Heart right ventricle (tissue), 16 donors: ENCODE results near the gene MAP3K2. TPM values are rescaled to one million over a fixed set of nuclear protein-coding genes. Genes with fewer than 3 reads are reported as not detected.

Experiments used
- ATAC-seq, 8 donors: fragments of 200-7000 bp; cut with Tn5 transposase; one replicate each; pipeline ENCODE4 v1.9.1; 2020; ENCODE audit warnings: mild to moderate bottlenecking in 8 of 8, moderate library complexity in 8 of 8, moderate number of reproducible peaks in 1 of 8
- DNase-seq, 2 donors: peaks; one replicate each; pipeline ENCODE4 v3.0.0-alpha.2; 2020
- H3K27ac ChIP-seq, 10 donors: fragments of 200-600 bp; sonication (generic) in 2 of 10; one replicate each; pipeline versions ENCODE4 v1.5.0 to v1.8.0; 2020 to 2022; ENCODE audit warnings: mild to moderate bottlenecking in 3 of 10
- H3K27me3 ChIP-seq, 7 donors: fragments of 200-600 bp; one replicate each; pipeline ENCODE4 v1.8.0; 2021 to 2022; ENCODE audit warnings: mild to moderate bottlenecking in 2 of 7
- H3K36me3 ChIP-seq, 9 donors: fragments of 200-600 bp; sonication (generic) in 1 of 9; one replicate each; pipeline versions ENCODE4 v1.5.0 to v1.8.0; 2020 to 2022; ENCODE audit warnings: mild to moderate bottlenecking in 2 of 9
- H3K4me1 ChIP-seq, 9 donors: fragments of 200-600 bp; sonication (generic) in 1 of 9; one replicate each; pipeline versions ENCODE4 v1.5.0 to v1.8.0; 2020 to 2022; ENCODE audit warnings: mild to moderate bottlenecking in 4 of 9
- H3K4me3 ChIP-seq, 10 donors: fragments of 200-600 bp; sonication (generic) in 2 of 10; one replicate each; pipeline versions ENCODE4 v1.5.0 to v1.8.0; 2020 to 2022; ENCODE audit warnings: mild to moderate bottlenecking in 7 of 10, moderate library complexity in 2 of 10
- H3K9me3 ChIP-seq, 11 donors: fragments of 200-600 bp in 10 of 11; sonication (generic) in 2 of 11; one replicate each; pipeline versions ENCODE4 v1.5.0 to v1.8.0; 2013 to 2022; ENCODE audit warnings: mild to moderate bottlenecking in 2 of 11, control low read depth in 1 of 11, moderate library complexity in 1 of 11
- CTCF ChIP-seq, 9 donors: fragments of 200-600 bp; sonication (generic) in 2 of 9; IDR thresholded peaks; one replicate each; pipeline versions ENCODE4 v1.5.0 to v1.8.0; 2021 to 2022; ENCODE audit warnings: antibody characterized with exemption in 9 of 9, mild to moderate bottlenecking in 5 of 9, moderate library complexity in 1 of 9
- WGBS, 2 donors: extraction: QIAGEN DNeasy Blood & Tissue Kit; methylation state at CpG; one replicate each; pipeline ENCODE4 v1.1.7; 2013; ENCODE audit warnings: inconsistent platforms in 1 of 2; 5-methylcytosine and 5-hydroxymethylcytosine counted together
- intact Hi-C, 10 donors: fragments of 100-400 bp; cut with DNase I; formaldehyde crosslinking; loops; one replicate each; pipeline versions ENCODE4 v1.11.1 to v1.14.2; 2022
- polyA plus RNA-seq, 2 donors: library from polyadenylated mRNA; stranded (reverse); fragments of 200-250 nt; gene quantifications; one replicate each; pipeline ENCODE4 v1.2.3, GENCODE V29; 2013
- total RNA-seq, 10 donors: library from RNA; stranded (reverse); fragmentation: NEBNext Ultra II Directional in 3 of 10; extraction: Animal tissue kit (Norgen Biotek cat#: 25700) in 3 of 10; gene quantifications; one replicate each; pipeline versions ENCODE4 v1.2.1 to v1.2.4, GENCODE V29; 2021 to 2023
- donor health status: Arrhythmogenic right ventricular cardiomyopathy.
- donor health status: ischemic (EF 13 %, LVEDD 7.1; RV severe dilation, severe dysfunction).
- donor health status: healthy with polysubstance abuse.
- donor health status: DM: no; HTN: yes; CAD: no.
- donor health status: DM: no; HTN: no; CAD: no.
- donor health status: ischemic (EF 25% LVEDD 6.9; RV normal size, moderate dysfunction).
- donor health status: ischemic (EF 25% LVEDD 5.7; RV mildly dilated, moderate dysfunction).
- donor health status: healthy.
- donor health status: DM: yes; HTN: yes; CAD: no.
- donor health status: Ischemic cardiomyopathy.
- donor health status: ischemic (EF 35%, LVEDD 5.7; RV mildly dilated, moderate dysfunction).
- donor health status: nonischemic (EF 11% LVEDD 7.7; RV severe dilation, severe dysfunction).
- donor health status: DM: yes; HTN: yes; CAD: no.
- donor health status: PGD.
- donor health status: ischemic (EF 29% LVEDD 5.4; RV normal size, mild dysfunction).
- donor health status: nonischemic (EF 23%, LVEDD 6.1; RV moderate dilation, normal function).

Gene MAP3K2
- total and polyA plus RNA-seq, 12 donors, result 2.9 to 30.9 (median 25.2) TPM

DNA sequence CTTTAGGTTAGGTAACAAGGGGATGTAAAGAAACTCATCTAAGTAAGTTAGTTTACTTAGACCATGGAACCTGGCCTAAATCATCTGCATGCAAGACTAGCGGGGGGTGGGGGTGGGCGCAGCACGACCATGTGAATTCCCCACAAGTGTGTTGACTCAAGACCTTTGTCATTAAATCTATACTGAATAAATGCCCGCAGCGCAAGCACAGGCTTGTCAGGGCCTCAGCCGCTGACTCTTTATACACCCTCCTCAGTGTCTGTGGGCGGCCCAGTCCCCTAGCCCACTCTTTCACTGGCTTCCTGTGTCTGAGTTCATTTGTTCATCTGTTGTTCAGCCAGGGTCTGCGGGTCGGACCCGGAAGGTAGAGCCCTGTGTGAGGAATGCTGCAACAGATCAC lies 17.8 kb downstream of the MAP3K2 start:
- Histone ChIP-seq H3K36me3 (peaks cover 0 to 5% (median 0%) of the 10 kb centered on the region in 9 donors), H3K9me3 (peaks cover 0 to 33% (median 12%) of the 10 kb centered on the region in 11 donors), H3K27me3 (no peaks in the 10 kb centered on the region), H3K4me1 (peaks cover 0 to 39% (median 15%) of the 10 kb centered on the region in 9 donors), H3K27ac (no peak overlapping the region), H3K4me3 (no peak overlapping the region)
- ATAC-seq (no peak), DNase-seq (no peak)
- no peak for TF ChIP-seq CTCF (IDR thresholded peaks at IDR 0.05)
- intact Hi-C loops, result no loop called here
- WGBS, 2 donors, result 98% methylated on average over 10 of the region's 10 CpGs

DNA sequence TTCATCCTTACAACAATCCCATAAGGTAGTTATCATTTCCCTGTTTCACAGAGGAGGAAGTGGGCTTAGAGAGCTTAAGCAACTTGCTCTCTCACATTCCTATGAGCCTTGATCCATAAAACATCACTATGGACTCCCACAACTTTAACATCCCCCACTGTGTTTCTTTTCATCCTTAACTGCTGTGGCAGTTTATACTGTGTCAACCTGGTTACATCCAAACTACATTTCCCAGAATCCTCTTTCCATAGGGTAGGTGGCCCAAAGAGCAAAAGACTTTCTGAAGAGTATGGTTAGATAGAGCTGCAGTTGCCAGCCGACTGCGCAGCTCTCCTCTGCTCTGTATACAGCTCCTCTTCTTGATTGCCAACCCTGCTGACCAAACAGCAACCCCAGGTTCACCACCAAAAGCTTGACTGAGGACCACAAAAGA lies 22.5 kb downstream of the MAP3K2 start:
- DNase-seq (no peak), ATAC-seq (peak in 3 of 8 donors; percentile 7 to 26 (median 22))
- Histone ChIP-seq H3K36me3 (peaks cover 0 to 5% (median 0%) of the 10 kb centered on the region in 9 donors), H3K4me3 (no peak overlapping the region), H3K4me1 (peaks cover 0 to 66% (median 24%) of the 10 kb centered on the region in 9 donors), H3K9me3 (peaks cover 0 to 7% (median 0%) of the 10 kb centered on the region in 11 donors), H3K27me3 (no peaks in the 10 kb centered on the region), H3K27ac (no peak overlapping the region)
- no peak for TF ChIP-seq CTCF (IDR thresholded peaks at IDR 0.05)
- WGBS, 2 donors, result 74 to 80% methylated on average over 2 of the region's 2 CpGs
- intact Hi-C loops, result loop anchor here in 2 of 10 donors (10.0 kb wide), 1 partner anchor 50 kb away; the partner anchor contains the start of gene PROC (in 2 of the 2)

- DNase-seq (no peak), ATAC-seq (no peak)
- Histone ChIP-seq H3K9me3 (no peaks in the 10 kb centered on the region), H3K27ac (no peak overlapping the region), H3K4me3 (no peak overlapping the region), H3K36me3 (no peaks in the 10 kb centered on the region), H3K4me1 (peaks cover 0 to 85% (median 39%) of the 10 kb centered on the region in 9 donors), H3K27me3 (no peaks in the 10 kb centered on the region)
- TF ChIP-seq CTCF (IDR thresholded peaks at IDR 0.05), result no peak
- intact Hi-C loops, result loop anchor here in 2 of 10 donors (10.0 kb wide), 1 partner anchor 52 kb away; the partner anchor contains the start of gene PROC (in 2 of the 2)
- 79 to 84% methylated on average over 5 of the region's 5 CpGs for WGBS, 2 donors
These were observed 24.8 kb downstream of the MAP3K2 start for GRCh38 chr2:127362971-127363370.

DNA sequence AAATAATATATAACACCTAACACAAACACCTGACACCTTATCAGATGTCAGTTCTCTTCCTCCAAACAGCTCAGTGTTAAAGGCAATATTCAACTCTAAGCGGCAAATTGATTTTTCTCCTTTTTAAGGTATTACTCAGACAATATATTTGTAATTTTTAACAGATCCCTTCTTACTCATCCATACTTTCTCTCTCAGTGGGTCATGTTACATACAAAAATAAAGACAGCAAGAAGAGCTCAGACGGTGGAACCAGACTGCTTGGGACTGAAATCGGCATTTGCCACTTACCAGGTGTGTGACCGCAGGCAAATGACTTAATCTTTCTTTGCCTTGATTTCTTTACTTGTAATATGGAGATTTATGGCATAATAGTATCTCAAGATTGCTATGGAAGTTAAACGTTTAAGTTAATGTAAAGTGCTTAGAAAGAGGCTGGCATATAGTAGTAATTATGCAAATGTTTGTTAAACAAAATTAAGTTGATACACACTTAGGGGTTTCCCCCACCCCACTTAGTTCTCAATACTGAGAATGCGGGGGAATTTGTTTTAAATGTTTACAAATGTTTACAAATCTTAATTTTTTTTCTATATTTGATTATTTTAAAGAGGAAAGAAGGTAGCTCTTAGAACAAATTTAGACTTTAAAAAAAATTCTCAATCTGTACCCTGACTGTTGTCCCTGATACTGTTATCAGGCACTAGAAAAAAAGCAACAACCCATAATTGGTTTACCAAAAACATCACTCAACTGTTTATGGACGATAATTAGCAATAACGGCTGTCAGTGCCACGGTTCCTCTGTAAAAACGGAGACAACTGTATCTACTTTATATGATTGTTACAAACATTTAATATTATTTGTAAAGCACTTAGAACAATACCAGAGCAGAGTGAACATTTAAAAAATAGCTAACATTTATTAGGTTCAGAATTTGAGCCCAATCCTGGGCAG lies 25.6 kb downstream of the MAP3K2 start:
- TF ChIP-seq CTCF (IDR thresholded peaks at IDR 0.05), result no peak
- Histone ChIP-seq H3K36me3 (no peaks in the 10 kb centered on the region), H3K27me3 (no peaks in the 10 kb centered on the region), H3K27ac (no peak overlapping the region), H3K4me3 (no peak overlapping the region), H3K9me3 (peaks cover 0 to under 1% (median 0%) of the 10 kb centered on the region in 11 donors), H3K4me1 (peaks cover 0 to 83% (median 39%) of the 10 kb centered on the region in 9 donors)
- ATAC-seq, result no peak
- no peak for DNase-seq
- 81 to 84% methylated on average over 10 of the region's 10 CpGs for WGBS, 2 donors
- intact Hi-C loops, result loop anchor here in 2 of 10 donors (10.0 kb wide), 1 partner anchor 53 kb away; the partner anchor contains the start of gene PROC (in 2 of the 2)
